ENCODE measurements around the gene ZNG1A.
"Not testable (repeated sequence)": the region's sequence is repeated elsewhere in the genome, so short reads cannot be mapped to it uniquely, and the experiment has no call there.

ZNG1A gene

DNA sequence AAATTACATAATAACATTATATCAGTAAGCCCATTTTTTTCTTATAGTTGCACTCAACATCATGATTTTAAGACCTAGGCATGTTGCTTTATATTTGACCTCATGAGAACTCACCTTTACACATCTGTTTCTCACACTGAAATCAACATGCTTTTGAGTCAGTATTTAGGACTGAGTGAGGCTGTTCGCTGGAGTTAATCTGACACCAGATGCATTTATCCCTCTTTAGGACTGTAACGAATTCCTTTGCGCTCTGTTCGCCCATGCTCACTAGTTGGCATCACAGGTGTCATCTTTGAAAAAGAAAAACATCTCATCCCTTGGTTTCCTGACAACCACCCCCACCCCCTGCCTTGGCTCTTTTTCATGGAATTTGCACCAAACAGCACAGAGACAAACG is 84.9 kb downstream of the ZNG1A start:
- not testable (repeated sequence) for DNase-seq

- DNase-seq: not testable (repeated sequence)
Observed at GRCh38 chr9:90851-91250, 88.0 kb downstream of the ZNG1A start.

- DNase-seq: not testable (repeated sequence)
Observed at GRCh38 chr9:88396-89037, 90.3 kb downstream of the ZNG1A start.

DNA sequence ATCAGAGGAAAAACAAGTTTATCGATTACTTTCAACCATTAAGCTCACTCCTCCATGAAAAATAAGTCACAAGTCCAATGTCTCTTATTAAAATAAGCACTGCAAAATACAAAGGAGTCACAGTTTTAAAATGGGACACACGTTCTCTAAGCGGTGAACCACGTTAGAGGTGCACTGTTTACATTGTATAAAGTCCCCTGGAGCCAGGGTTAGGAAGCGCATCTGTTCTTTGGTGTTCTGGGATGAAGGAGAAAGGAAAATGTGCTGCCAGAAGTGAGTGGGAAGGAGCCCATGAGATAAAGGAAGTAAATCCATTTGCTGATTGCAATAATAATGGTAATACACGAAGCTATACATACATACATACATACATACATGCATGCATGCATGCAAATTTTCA is 91.0 kb downstream of the ZNG1A start:
- not testable (repeated sequence) for DNase-seq

GRCh38 chr9:87105-87504 is 91.8 kb downstream of the ZNG1A start:
- not testable (repeated sequence) for DNase-seq

DNA sequence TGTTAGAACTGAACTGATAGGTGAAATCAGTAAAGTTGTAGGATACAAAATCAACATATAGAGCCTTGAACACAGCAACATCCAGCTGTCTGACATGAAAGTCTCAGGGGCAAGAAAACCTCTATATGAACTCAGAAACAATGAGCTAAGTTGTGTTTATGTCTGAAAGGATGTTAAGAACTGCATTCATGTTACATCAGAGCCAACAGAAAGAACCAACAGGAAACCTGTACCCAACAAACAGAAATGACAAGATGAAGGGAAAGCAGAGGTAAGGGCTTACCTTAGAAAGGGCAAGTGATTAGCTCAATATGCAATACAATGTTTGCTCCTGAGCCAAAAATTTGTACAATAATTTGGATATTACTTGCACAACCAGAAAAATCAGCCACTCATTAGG is 92.2 kb downstream of the ZNG1A start:
- not testable (repeated sequence) for DNase-seq

GRCh38 chr9:82932-83689 is 95.7 kb downstream of the ZNG1A start:
- DNase-seq: not testable (repeated sequence)

- not testable (repeated sequence) for DNase-seq
Observed at GRCh38 chr9:78333-78732, 100.5 kb downstream of the ZNG1A start.

DNA sequence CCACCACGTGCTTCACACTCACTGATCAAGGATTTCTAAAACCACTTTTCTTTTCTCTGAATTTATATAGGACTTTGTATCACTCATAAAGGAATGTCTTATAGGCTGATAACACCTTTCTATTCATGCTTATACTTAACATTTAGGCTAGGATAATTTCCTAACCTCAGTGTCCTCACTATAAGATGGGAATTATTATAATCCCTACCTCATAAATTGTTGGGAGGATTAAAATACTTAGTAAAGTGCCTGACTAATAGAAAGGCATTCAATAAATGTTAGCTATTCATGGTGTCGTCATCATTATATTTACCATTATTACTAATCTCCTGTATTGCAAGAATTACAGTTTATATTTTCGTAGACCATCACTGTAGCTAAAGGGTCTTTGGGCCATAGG is 102.5 kb downstream of the ZNG1A start:
- not testable (repeated sequence) for DNase-seq

- not testable (repeated sequence) for DNase-seq
Observed at GRCh38 chr9:73900-74525, 104.8 kb downstream of the ZNG1A start.

- peak in 1 of 4 experiments; percentile 13 for DNase-seq
Observed at GRCh38 chr9:73076-73899, 105.6 kb downstream of the ZNG1A start.
